ENCODE results near the gene GALNT13. TPM values are rescaled to one million over a fixed set of nuclear protein-coding genes. Genes with fewer than 3 reads are reported as not detected.

GALNT13 gene
- total RNA-seq, 1 experiment from 2014 or later: not detected

- peaks cover 2% of the 10 kb centered on the region; the same call in 1 of the 2 replicates for H3K36me3 ChIP-seq (ENCODE audit: control insufficient read depth, insufficient read depth, low read length)
- CTCF ChIA-PET: no interaction called here
- Mint-ChIP-seq H3K4me1 (ENCODE audit: low read depth, unreplicated experiment) (peaks cover 15% of the 10 kb centered on the region), H3K36me3 (ENCODE audit: insufficient read depth, unreplicated experiment) (no peaks in the 10 kb centered on the region), H3K9me3 (ENCODE audit: unreplicated experiment) (no peaks in the 10 kb centered on the region), H3K27me3 (ENCODE audit: insufficient read depth, unreplicated experiment) (no peaks in the 10 kb centered on the region), H3K27ac (ENCODE audit: unreplicated experiment) (no peak overlapping the region), H3K4me3 (ENCODE audit: unreplicated experiment) (no peak overlapping the region)
- H3K4me1 ChIP-seq: peaks cover 29% of the 10 kb centered on the region
- POLR2A ChIA-PET: no interaction called here
- H3K9me3 ChIP-seq: peaks cover 4% of the 10 kb centered on the region; the same call in 1 of the 2 replicates
- peak; percentile 7 to 16 for TF ChIP-seq CTCF (IDR thresholded peaks at IDR 0.05; ENCODE audit: insufficient read depth in 1 of 2, low read depth in 1 of 2, low read length in 1 of 2, severe bottlenecking in 1 of 2, unreplicated experiment in 1 of 2)
- H3K4me3 ChIP-seq (ENCODE audit: low read depth, low read length): no peak overlapping the region
- DNase-seq: no peak
- BruUV-seq (replicated peaks): no TSS peak
- intact Hi-C loops (cut with micrococcal nuclease; ENCODE audit: unreplicated experiment): loop anchor here (5.0 kb wide), 2 partner anchors 769 to 854 kb away; no protein-coding TSS in a partner anchor
- H3K27me3 ChIP-seq (replicated peaks; ENCODE audit: control insufficient read depth, insufficient read depth, low read length): no peaks in the 10 kb centered on the region
These were observed 581.3 kb downstream of the GALNT13 start for GRCh38 chr2:154452906-154453493.

GRCh38 chr2:154455166-154455565 is 583.4 kb downstream of the GALNT13 start:
- intact Hi-C loops (cut with micrococcal nuclease; ENCODE audit: unreplicated experiment): no loop called here
- DNase-seq: no peak
- ChIA-PET CTCF (interaction anchor here (1.0 kb wide), 1 partner anchor 16 kb away, joined by 4 read pairs; no protein-coding TSS in a partner anchor), POLR2A (no interaction called here)
- Histone ChIP-seq H3K36me3 (ENCODE audit: control insufficient read depth, insufficient read depth, low read length) (peaks cover 2% of the 10 kb centered on the region; the same call in 1 of the 2 replicates), H3K4me3 (ENCODE audit: low read depth, low read length) (no peak overlapping the region), H3K4me1 (peaks cover 8% of the 10 kb centered on the region), H3K27me3 (replicated peaks; ENCODE audit: control insufficient read depth, insufficient read depth, low read length) (no peaks in the 10 kb centered on the region), H3K9me3 (peaks cover 4% of the 10 kb centered on the region; the same call in 1 of the 2 replicates)
- Mint-ChIP-seq H3K4me1 (ENCODE audit: low read depth, unreplicated experiment) (peaks cover 7% of the 10 kb centered on the region), H3K36me3 (ENCODE audit: insufficient read depth, unreplicated experiment) (no peaks in the 10 kb centered on the region), H3K27me3 (ENCODE audit: insufficient read depth, unreplicated experiment) (no peaks in the 10 kb centered on the region), H3K9me3 (ENCODE audit: unreplicated experiment) (no peaks in the 10 kb centered on the region), H3K27ac (ENCODE audit: unreplicated experiment) (no peak overlapping the region), H3K4me3 (ENCODE audit: unreplicated experiment) (no peak overlapping the region)
- BruUV-seq (replicated peaks): no TSS peak
- no peak for TF ChIP-seq CTCF (IDR thresholded peaks at IDR 0.05; ENCODE audit: insufficient read depth in 1 of 2, low read depth in 1 of 2, low read length in 1 of 2, severe bottlenecking in 1 of 2, unreplicated experiment in 1 of 2)

- no peak for TF ChIP-seq CTCF (IDR thresholded peaks at IDR 0.05; ENCODE audit: insufficient read depth in 1 of 2, low read depth in 1 of 2, low read length in 1 of 2, severe bottlenecking in 1 of 2, unreplicated experiment in 1 of 2)
- peaks cover under 1% of the 10 kb centered on the region; the same call in 1 of the 2 replicates for H3K4me1 ChIP-seq
- CTCF ChIA-PET: interaction anchor here (1.0 kb wide), 1 partner anchor 17 kb away, joined by 4 read pairs; no protein-coding TSS in a partner anchor
These were observed 584.1 kb downstream of the GALNT13 start for GRCh38 chr2:154455866-154456265.

More at GRCh38 chr2:154455866-154456265, 584.1 kb downstream of the GALNT13 start:
- Histone ChIP-seq H3K9me3 (no peaks in the 10 kb centered on the region; the same call in 1 of the 2 replicates), H3K27me3 (replicated peaks; ENCODE audit: control insufficient read depth, insufficient read depth, low read length) (no peaks in the 10 kb centered on the region), H3K4me3 (ENCODE audit: low read depth, low read length) (no peak overlapping the region), H3K36me3 (ENCODE audit: control insufficient read depth, insufficient read depth, low read length) (peaks cover 2% of the 10 kb centered on the region; the same call in 1 of the 2 replicates)
- no peak overlapping the region for H3K4me3 Mint-ChIP-seq (ENCODE audit: unreplicated experiment)
- peaks cover 7% of the 10 kb centered on the region for H3K4me1 Mint-ChIP-seq (ENCODE audit: low read depth, unreplicated experiment)
- no peaks in the 10 kb centered on the region for H3K9me3 Mint-ChIP-seq (ENCODE audit: unreplicated experiment)
- no TSS peak for BruUV-seq (replicated peaks)
- H3K27me3 Mint-ChIP-seq (ENCODE audit: insufficient read depth, unreplicated experiment): no peaks in the 10 kb centered on the region
- POLR2A ChIA-PET: no interaction called here
- no peak for DNase-seq
- H3K36me3 Mint-ChIP-seq (ENCODE audit: insufficient read depth, unreplicated experiment): no peaks in the 10 kb centered on the region
- intact Hi-C loops (cut with micrococcal nuclease; ENCODE audit: unreplicated experiment): no loop called here
- H3K27ac Mint-ChIP-seq (ENCODE audit: unreplicated experiment): no peak overlapping the region

Data from Caco-2 (cell line).